DND-41 (cell line): ENCODE measurements around the gene SH3RF3.

Experiments
- ATAC-seq: fragments of 200-7000 bp; cut with Tn5 transposase; 3 replicates; pipeline ENCODE4 v1.9.1; 2021; ENCODE audit warnings: low read depth; ENCODE audit not compliant: insufficient read depth
- DNase-seq: peaks from one replicate; pipeline ENCODE4 v3.0.0-alpha.2; 2020
- H2AFZ ChIP-seq: 2 replicates; pipeline ENCODE4 v1.6.0; 2012; ENCODE audit warnings: low read depth, low read length
- H3K27ac ChIP-seq: 2 replicates; pipeline ENCODE4 v1.5.1; 2012; ENCODE audit warnings: low read length, inconsistent platforms
- H3K27me3 ChIP-seq: fragments of 200-600 bp; sonication (generic); 2 replicates; pipeline ENCODE4 v1.6.0; 2012; ENCODE audit warnings: low read length, mild to moderate bottlenecking, inconsistent platforms; ENCODE audit not compliant: insufficient read depth, poor library complexity
- H3K36me3 ChIP-seq: 2 replicates; pipeline ENCODE4 v1.5.1; 2012; ENCODE audit warnings: low read length, inconsistent platforms; ENCODE audit not compliant: insufficient read depth
- H3K4me1 ChIP-seq: 2 replicates; pipeline ENCODE4 v1.5.1; 2012; ENCODE audit warnings: mild to moderate bottlenecking, low read length; ENCODE audit not compliant: insufficient read depth
- H3K4me2 ChIP-seq: 2 replicates; pipeline ENCODE4 v1.6.0; 2012; ENCODE audit warnings: mild to moderate bottlenecking, moderate library complexity, low read length, inconsistent platforms; ENCODE audit not compliant: insufficient read depth
- H3K4me3 ChIP-seq, 2 experiments: fragments of 200-600 bp in 1 of 2; shearing (Covaris generic) in 1 of 2; 2 replicates each; pipeline ENCODE4 v1.5.1; 2012 to 2016; ENCODE audit warnings: inconsistent platforms in 2 of 2, low read length in 2 of 2, mild to moderate bottlenecking in 2 of 2, low read depth in 1 of 2, moderate library complexity in 1 of 2
- H3K79me2 ChIP-seq: 2 replicates; pipeline ENCODE4 v1.6.0; 2012; ENCODE audit warnings: low read length, inconsistent platforms; ENCODE audit not compliant: insufficient read depth
- H3K9ac ChIP-seq: 2 replicates; pipeline ENCODE4 v1.6.0; 2012; ENCODE audit warnings: low read depth, mild to moderate bottlenecking, inconsistent platforms, low read length, moderate library complexity
- H3K9me3 ChIP-seq: 2 replicates; pipeline ENCODE4 v1.5.1; 2012; ENCODE audit warnings: low read length, moderate library complexity, mild to moderate bottlenecking, inconsistent platforms; ENCODE audit not compliant: insufficient read depth, severe bottlenecking
- H4K20me1 ChIP-seq: 2 replicates; pipeline ENCODE4 v1.6.0; 2012; ENCODE audit warnings: low read length; ENCODE audit not compliant: insufficient read depth
- CTCF ChIP-seq: IDR thresholded peaks from 2 replicates; pipeline ENCODE4 v1.5.1; 2012; ENCODE audit warnings: borderline replicate concordance, low read length, moderate library complexity, mild to moderate bottlenecking; ENCODE audit not compliant: poor library complexity, severe bottlenecking; ENCODE audit errors: extremely low read depth
- EZH2 ChIP-seq: IDR thresholded peaks from 3 replicates; pipeline ENCODE4 v1.6.1; 2012; ENCODE audit warnings: borderline replicate concordance, low read depth, mild to moderate bottlenecking, moderate library complexity, low read length, inconsistent platforms; ENCODE audit not compliant: severe bottlenecking

SH3RF3 gene

GRCh38 chr2:109448207-109448606 is 319.2 kb downstream of the SH3RF3 start:
- Histone ChIP-seq H3K9ac (no peak overlapping the region), H3K4me3 (no peak overlapping the region), H3K27ac (no peak overlapping the region), H3K9me3 (peaks cover 13% of the 10 kb centered on the region), H4K20me1 (0 out of 2 replicates have a peak, but pooled peaks cover 3% of the 10 kb centered on the region), H3K36me3 (no peaks in the 10 kb centered on the region), H2AFZ (no peak overlapping the region), H3K4me2 (no peak overlapping the region), H3K4me1 (no peaks in the 10 kb centered on the region), H3K27me3 (peaks cover 11% of the 10 kb centered on the region), H3K79me2 (no peaks in the 10 kb centered on the region)
- ATAC-seq (no peak), DNase-seq (no peak)
- no peak for TF ChIP-seq CTCF
- no peak for TF ChIP-seq EZH2

GRCh38 chr2:109448946-109449788 is 320.2 kb downstream of the SH3RF3 start:
- H2AFZ ChIP-seq: no peak overlapping the region
- no peaks in the 10 kb centered on the region for H3K4me1 ChIP-seq
- ATAC-seq: no peak
- H3K9ac ChIP-seq: no peak overlapping the region
- no peak overlapping the region for H3K4me2 ChIP-seq
- H3K9me3 ChIP-seq: peaks cover 10% of the 10 kb centered on the region
- TF ChIP-seq CTCF (no peak), EZH2 (no peak)
- no peaks in the 10 kb centered on the region for H3K36me3 ChIP-seq
- H3K27me3 ChIP-seq: peaks cover 11% of the 10 kb centered on the region
- no peak for DNase-seq
- H3K27ac ChIP-seq: no peak overlapping the region
- H3K4me3 ChIP-seq: no peak overlapping the region
- no peaks in the 10 kb centered on the region for H3K79me2 ChIP-seq
- H4K20me1 ChIP-seq: 0 out of 2 replicates have a peak, but pooled peaks cover 3% of the 10 kb centered on the region

GRCh38 chr2:109450574-109451273 is 321.7 kb downstream of the SH3RF3 start:
- no peak overlapping the region for H3K27ac ChIP-seq
- ATAC-seq (no peak), DNase-seq (no peak)
- no peak overlapping the region for H2AFZ ChIP-seq
- no peak overlapping the region for H3K4me2 ChIP-seq
- no peak overlapping the region for H3K4me3 ChIP-seq
- no peaks in the 10 kb centered on the region for H3K36me3 ChIP-seq
- H3K79me2 ChIP-seq: no peaks in the 10 kb centered on the region
- 0 out of 2 replicates have a peak, but pooled peaks cover 3% of the 10 kb centered on the region for H4K20me1 ChIP-seq
- no peak overlapping the region for H3K9ac ChIP-seq
- peaks cover 11% of the 10 kb centered on the region for H3K27me3 ChIP-seq
- TF ChIP-seq CTCF: no peak
- TF ChIP-seq EZH2: no peak
- no peaks in the 10 kb centered on the region for H3K4me1 ChIP-seq
- H3K9me3 ChIP-seq: no peaks in the 10 kb centered on the region
